Activated B cell treated with CpG ODN at 0.5 μM for 24 hours (primary cell): ENCODE data around the gene FLNB. TPM values are rescaled to one million over a fixed set of nuclear protein-coding genes. Genes with fewer than 3 reads are reported as not detected.

Experiments
- ATAC-seq: fragments of 200-7000 bp; cut with Tn5 transposase; one replicate; pipeline ENCODE4 v1.10.0; 2021; ENCODE audit warnings: low read depth, mild to moderate bottlenecking, moderate library complexity
- CTCF ChIA-PET: fragments of 350-600 bp; sonication (Branson Sonifier 250); formaldehyde crosslinking; loops from one replicate; lab custom pipeline; 2021; ENCODE audit warnings: antibody characterized with exemption; lab: Charles Lee
- POLR2A ChIA-PET: fragments of 350-600 bp; sonication (Branson Sonifier 250); formaldehyde crosslinking; loops from one replicate; lab custom pipeline; 2021; ENCODE audit warnings: antibody characterized with exemption; lab: Charles Lee
- DNase-seq: peaks from one replicate; pipeline ENCODE4 v3.0.0; 2022
- H3K27ac Mint-ChIP-seq: one replicate; pipeline ENCODE4 v1.8.0; 2020; ENCODE audit warnings: mixed read lengths
- H3K27me3 Mint-ChIP-seq: one replicate; pipeline ENCODE4 v1.8.0; 2021; ENCODE audit warnings: mixed read lengths
- H3K36me3 Mint-ChIP-seq: one replicate; pipeline ENCODE4 v1.8.0; 2021; ENCODE audit warnings: low read depth, mixed read lengths
- H3K4me1 Mint-ChIP-seq: one replicate; pipeline ENCODE4 v1.8.0; 2021; ENCODE audit warnings: mixed read lengths
- H3K4me3 Mint-ChIP-seq: one replicate; pipeline ENCODE4 v1.8.0; 2020; ENCODE audit warnings: mild to moderate bottlenecking, mixed read lengths
- H3K9me3 Mint-ChIP-seq: one replicate; pipeline ENCODE4 v1.8.0; 2020; ENCODE audit warnings: mixed read lengths
- intact Hi-C: fragments of 100-400 bp; cut with micrococcal nuclease; formaldehyde crosslinking; loops from one replicate; pipeline ENCODE4 v1.15.1; 2024
- total RNA-seq: library from RNA; stranded (reverse); gene quantifications from 2 replicates; pipeline ENCODE4 v1.2.3, GENCODE V29; 2022
- TF ChIP-seq, protein P1 (sequence below): fragments of 200-600 bp; IDR thresholded peaks from one replicate; pipeline ENCODE4 v1.8.0; 2022; ENCODE audit warnings: antibody characterized with exemption, mild to moderate bottlenecking

The FLNB gene
- total RNA-seq, 1 donor from 2014 or later, result 16.7 TPM

- ATAC-seq, result no peak
- Mint-ChIP-seq H3K27me3 (no peaks in the 10 kb centered on the region), H3K36me3 (peaks cover 45% of the 10 kb centered on the region), H3K4me3 (no peak overlapping the region), H3K9me3 (no peaks in the 10 kb centered on the region), H3K27ac (no peak overlapping the region), H3K4me1 (no peaks in the 10 kb centered on the region)
- TF ChIP-seq, protein P1, sequence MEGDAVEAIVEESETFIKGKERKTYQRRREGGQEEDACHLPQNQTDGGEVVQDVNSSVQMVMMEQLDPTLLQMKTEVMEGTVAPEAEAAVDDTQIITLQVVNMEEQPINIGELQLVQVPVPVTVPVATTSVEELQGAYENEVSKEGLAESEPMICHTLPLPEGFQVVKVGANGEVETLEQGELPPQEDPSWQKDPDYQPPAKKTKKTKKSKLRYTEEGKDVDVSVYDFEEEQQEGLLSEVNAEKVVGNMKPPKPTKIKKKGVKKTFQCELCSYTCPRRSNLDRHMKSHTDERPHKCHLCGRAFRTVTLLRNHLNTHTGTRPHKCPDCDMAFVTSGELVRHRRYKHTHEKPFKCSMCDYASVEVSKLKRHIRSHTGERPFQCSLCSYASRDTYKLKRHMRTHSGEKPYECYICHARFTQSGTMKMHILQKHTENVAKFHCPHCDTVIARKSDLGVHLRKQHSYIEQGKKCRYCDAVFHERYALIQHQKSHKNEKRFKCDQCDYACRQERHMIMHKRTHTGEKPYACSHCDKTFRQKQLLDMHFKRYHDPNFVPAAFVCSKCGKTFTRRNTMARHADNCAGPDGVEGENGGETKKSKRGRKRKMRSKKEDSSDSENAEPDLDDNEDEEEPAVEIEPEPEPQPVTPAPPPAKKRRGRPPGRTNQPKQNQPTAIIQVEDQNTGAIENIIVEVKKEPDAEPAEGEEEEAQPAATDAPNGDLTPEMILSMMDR, result no peak
- no peak for DNase-seq
- ChIA-PET POLR2A (no interaction called here), CTCF (no interaction called here)
- intact Hi-C loops, result no loop called here
Measured at GRCh38 chr3:58157700-58158099, 149.5 kb downstream of the FLNB start.

DNA sequence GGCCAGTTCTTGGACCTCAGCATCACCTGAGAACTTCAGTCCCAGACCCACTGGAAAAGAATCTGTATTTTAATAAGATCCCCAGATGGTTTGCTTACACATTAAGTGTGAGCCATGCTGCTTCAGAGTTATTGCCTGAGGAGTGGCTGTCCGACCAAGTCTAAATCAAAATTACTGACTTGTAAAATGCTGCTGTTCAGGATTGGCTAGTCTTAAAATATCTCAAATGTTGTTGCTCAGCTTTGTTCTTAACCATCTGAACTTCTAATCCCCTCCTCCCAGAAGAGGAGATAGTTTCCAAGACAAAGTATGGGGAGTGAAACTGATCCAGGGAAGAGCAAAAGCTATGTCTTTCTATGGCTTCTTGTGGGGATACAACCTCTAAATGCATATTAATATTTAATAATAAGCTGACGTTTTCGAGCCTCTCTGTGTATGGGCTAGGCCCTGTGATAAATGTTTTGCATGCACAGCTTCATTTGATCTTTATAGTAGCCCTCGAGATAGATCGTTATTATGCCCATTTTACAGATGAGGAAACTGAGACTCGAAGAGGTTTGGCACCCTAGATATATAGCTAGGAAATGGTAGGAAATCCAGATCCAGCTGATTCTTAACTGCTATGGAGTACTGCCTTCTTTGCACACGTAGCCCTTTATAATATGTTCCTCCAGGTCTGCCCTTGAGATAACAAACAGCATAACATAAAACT, 150.4 kb downstream of the FLNB start:
- DNase-seq (no peak), ATAC-seq (no peak)
- Mint-ChIP-seq H3K27ac (no peak overlapping the region), H3K27me3 (no peaks in the 10 kb centered on the region), H3K4me3 (no peak overlapping the region), H3K4me1 (no peaks in the 10 kb centered on the region), H3K36me3 (peaks cover 46% of the 10 kb centered on the region), H3K9me3 (no peaks in the 10 kb centered on the region)
- POLR2A ChIA-PET, result no interaction called here
- intact Hi-C loops, result no loop called here
- TF ChIP-seq, protein P1, result no peak
- CTCF ChIA-PET, result no interaction called here

GRCh38 chr3:58160399-58160798, 152.2 kb downstream of the FLNB start:
- Mint-ChIP-seq H3K27me3 (no peaks in the 10 kb centered on the region), H3K36me3 (peaks cover 45% of the 10 kb centered on the region), H3K4me1 (no peaks in the 10 kb centered on the region), H3K4me3 (no peak overlapping the region), H3K9me3 (no peaks in the 10 kb centered on the region), H3K27ac (no peak overlapping the region)
- CTCF ChIA-PET, result no interaction called here
- DNase-seq (no peak), ATAC-seq (no peak)
- TF ChIP-seq, protein P1, result no peak
- POLR2A ChIA-PET, result no interaction called here
- intact Hi-C loops, result no loop called here

- Mint-ChIP-seq H3K27ac (no peak overlapping the region), H3K36me3 (peaks cover 44% of the 10 kb centered on the region), H3K9me3 (no peaks in the 10 kb centered on the region), H3K4me3 (no peak overlapping the region), H3K27me3 (no peaks in the 10 kb centered on the region), H3K4me1 (no peaks in the 10 kb centered on the region)
- TF ChIP-seq, protein P1, result no peak
- CTCF ChIA-PET, result no interaction called here
- POLR2A ChIA-PET, result no interaction called here
- intact Hi-C loops, result no loop called here
- ATAC-seq (no peak), DNase-seq (no peak)
Measured at GRCh38 chr3:58161435-58162398, 153.5 kb downstream of the FLNB start.

DNA sequence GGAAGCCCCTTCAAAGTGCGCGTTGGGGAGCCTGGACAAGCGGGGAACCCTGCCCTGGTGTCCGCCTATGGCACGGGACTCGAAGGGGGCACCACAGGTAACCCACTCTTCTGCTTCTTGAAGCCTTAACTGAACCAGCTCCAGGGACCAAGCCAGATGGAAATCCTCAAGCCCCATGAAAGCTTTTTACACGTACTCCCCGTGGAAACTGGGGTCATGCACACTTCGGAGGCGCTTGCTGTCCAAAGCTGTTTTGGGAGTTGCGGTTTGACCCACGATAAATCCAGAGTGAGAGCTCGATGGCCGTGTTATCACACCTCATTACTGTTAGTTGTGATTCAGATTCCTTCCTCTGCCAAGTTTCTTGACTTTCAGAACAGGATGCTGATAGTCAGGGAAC, 155.0 kb downstream of the FLNB start:
- no peak for ATAC-seq
- no peaks in the 10 kb centered on the region for H3K9me3 Mint-ChIP-seq
- no peaks in the 10 kb centered on the region for H3K4me1 Mint-ChIP-seq
- no peak for DNase-seq
- H3K4me3 Mint-ChIP-seq, result no peak overlapping the region
- CTCF ChIA-PET, result no interaction called here
- POLR2A ChIA-PET, result no interaction called here
- intact Hi-C loops, result no loop called here
- TF ChIP-seq, protein P1, result no peak
- H3K27ac Mint-ChIP-seq, result no peak overlapping the region
- peaks cover 37% of the 10 kb centered on the region for H3K36me3 Mint-ChIP-seq
- H3K27me3 Mint-ChIP-seq, result no peaks in the 10 kb centered on the region
